Panc1 (cell line): ENCODE data around the gene OXTR. TPM values are rescaled to one million over a fixed set of nuclear protein-coding genes. Genes with fewer than 3 reads are reported as not detected.

Experiments
- ATAC-seq: fragments of 200-7000 bp; cut with Tn5 transposase; 2 replicates; pipeline ENCODE4 v1.9.1; 2020; ENCODE audit warnings: mild to moderate bottlenecking, moderate library complexity
- BruUV-seq: library from RNA; stranded (reverse); fragments of 400-500 nt; replicated peaks from 2 replicates; lab custom pipeline; 2021; lab: Mats Ljungman, UMichigan
- CTCF ChIA-PET: fragments of 300-600 bp; sonication (Branson Sonifier 250); formaldehyde crosslinking; loops from one replicate; lab custom pipeline; 2022; ENCODE audit warnings: antibody characterized with exemption; lab: Charles Lee
- POLR2A ChIA-PET: fragments of 300-600 bp; sonication (Branson Sonifier 250); formaldehyde crosslinking; loops from one replicate; lab custom pipeline; 2022; ENCODE audit warnings: antibody characterized with exemption; lab: Charles Lee
- DNase-seq: peaks from one replicate; pipeline ENCODE4 v3.0.0-alpha.2; 2010; ENCODE audit warnings: low read depth, low spot score
- H3K27ac ChIP-seq: 2 replicates; pipeline ENCODE4 v1.5.1; 2011; ENCODE audit warnings: mild to moderate bottlenecking, low read length, inconsistent platforms
- H3K27me3 ChIP-seq: fragments of 200-500 bp; sonication (Bioruptor generic); 2 replicates; pipeline ENCODE4 v1.6.0; 2014; ENCODE audit warnings: low read length, inconsistent platforms; ENCODE audit not compliant: control insufficient read depth, insufficient read depth
- H3K36me3 ChIP-seq: fragments of 200-500 bp; sonication (Bioruptor generic); 2 replicates; pipeline ENCODE4 v1.5.1; 2014; ENCODE audit warnings: inconsistent platforms, mild to moderate bottlenecking, low read length, moderate library complexity; ENCODE audit not compliant: control insufficient read depth, insufficient read depth
- H3K4me1 ChIP-seq: 2 replicates; pipeline ENCODE4 v1.5.1; 2011; ENCODE audit warnings: inconsistent platforms, mild to moderate bottlenecking, low read length, moderate library complexity; ENCODE audit not compliant: control insufficient read depth, insufficient read depth
- H3K4me3 ChIP-seq, 2 experiments: 2 replicates each; pipeline ENCODE4 v1.5.1; 2011 to 2012; ENCODE audit warnings: low read depth in 2 of 2, low read length in 2 of 2, mild to moderate bottlenecking in 2 of 2, inconsistent platforms in 1 of 2, moderate library complexity in 1 of 2
- H3K9me3 ChIP-seq: fragments of 200-500 bp; sonication (Bioruptor generic); 2 replicates; pipeline ENCODE4 v1.5.1; 2014; ENCODE audit warnings: low read depth, mild to moderate bottlenecking, inconsistent platforms, low read length, moderate library complexity; ENCODE audit not compliant: control insufficient read depth, insufficient read depth
- CTCF ChIP-seq: fragments of 450-650 bp; IDR thresholded peaks from 2 replicates; pipeline ENCODE4 v1.5.1; 2017; ENCODE audit warnings: mild to moderate bottlenecking
- POLR2AphosphoS5 ChIP-seq: IDR thresholded peaks from 2 replicates; pipeline ENCODE4 v1.6.1; 2012; ENCODE audit warnings: mild to moderate bottlenecking, low read depth, low read length, moderate library complexity
- SIN3A ChIP-seq: IDR thresholded peaks from 2 replicates; pipeline ENCODE4 v1.6.1; 2012; ENCODE audit warnings: low read depth, mild to moderate bottlenecking, low read length, moderate library complexity, borderline replicate concordance; ENCODE audit not compliant: insufficient read depth
- TCF7L2 ChIP-seq: IDR thresholded peaks from 2 replicates; pipeline ENCODE4 v1.6.1; 2011; ENCODE audit warnings: mild to moderate bottlenecking, low read depth, low read length, inconsistent platforms
- in situ Hi-C: cut with HindIII; loops from 2 replicates; pipeline ENCODE4 v1.10.0; 2016; ENCODE audit warnings: low sequenced_read_pairs, low pct_unique_long_range_greater_than_20kb
- intact Hi-C: fragments of 100-400 bp; cut with micrococcal nuclease; formaldehyde crosslinking; loops from one replicate; pipeline ENCODE4 v1.10.0; 2022; ENCODE audit not compliant: unreplicated experiment
- total RNA-seq: library from RNA; stranded (reverse); gene quantifications from one replicate; pipeline ENCODE4 v1.2.1, GENCODE V29; 2021; ENCODE audit not compliant: unreplicated experiment
- TF ChIP-seq, protein P1 (sequence below), 2 experiments: IDR thresholded peaks; 2 replicates each; pipeline ENCODE4 v1.6.1; 2011 to 2012; ENCODE audit warnings: low read depth in 2 of 2, control low read depth in 1 of 2, low read length in 1 of 2, mild to moderate bottlenecking in 1 of 2, moderate library complexity in 1 of 2; ENCODE audit not compliant: insufficient read depth in 1 of 2

OXTR gene
- total RNA-seq, 1 experiment from 2014 or later, result 2.7 TPM

DNA sequence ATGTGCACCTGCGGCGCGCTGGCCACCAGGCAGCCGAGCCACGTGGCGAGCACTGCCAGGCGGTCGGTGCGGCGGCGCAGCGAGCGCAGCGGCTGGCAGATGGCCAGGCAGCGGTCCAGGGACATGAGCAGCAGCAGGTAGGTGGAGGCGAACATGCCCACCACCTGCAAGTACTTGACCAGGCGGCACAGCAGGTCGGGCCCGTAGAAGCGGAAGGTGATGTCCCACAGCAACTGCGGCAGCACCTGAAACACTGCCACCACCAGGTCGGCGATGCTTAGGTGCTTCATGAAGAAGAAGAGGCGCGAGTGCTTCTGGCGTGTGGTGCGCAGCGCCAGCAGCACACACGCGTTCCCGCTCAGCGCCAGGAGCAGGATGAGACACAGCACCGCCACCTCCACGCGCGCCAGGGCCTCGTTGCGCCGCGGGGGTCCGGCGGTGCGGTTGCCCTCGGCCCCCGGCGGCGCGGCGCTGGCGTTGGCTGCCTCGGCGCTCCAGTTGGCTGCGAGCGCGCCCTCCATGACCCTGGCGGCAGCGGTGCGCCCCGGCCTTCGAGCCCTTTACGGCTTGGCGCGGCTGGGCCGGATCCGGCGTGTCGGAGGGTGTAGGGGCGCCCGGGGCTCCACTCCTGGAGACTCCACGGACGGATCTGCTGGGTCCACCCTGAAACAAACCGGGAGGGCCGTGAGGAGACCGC, 1.6 kb downstream of the OXTR start:
- in situ Hi-C loops (no loop called here), intact Hi-C loops (loop anchor here (2.0 kb wide), 1 partner anchor 195 kb away; the partner anchor contains the start of gene RAD18)
- Histone ChIP-seq H3K27ac (no peak overlapping the region), H3K27me3 (no peaks in the 10 kb centered on the region), H3K4me3 (no peak overlapping the region), H3K9me3 (no peaks in the 10 kb centered on the region), H3K4me1 (no peaks in the 10 kb centered on the region; the same call in 1 of the 2 replicates), H3K36me3 (no peaks in the 10 kb centered on the region)
- BruUV-seq, result no TSS peak
- ChIA-PET CTCF (no interaction called here), POLR2A (no interaction called here)
- DNase-seq, result no peak
- TF ChIP-seq SIN3A (no peak), POLR2AphosphoS5 (no peak), CTCF (no peak; the same call in 1 of the 2 replicates), TCF7L2 (no peak)
- TF ChIP-seq, protein P1, sequence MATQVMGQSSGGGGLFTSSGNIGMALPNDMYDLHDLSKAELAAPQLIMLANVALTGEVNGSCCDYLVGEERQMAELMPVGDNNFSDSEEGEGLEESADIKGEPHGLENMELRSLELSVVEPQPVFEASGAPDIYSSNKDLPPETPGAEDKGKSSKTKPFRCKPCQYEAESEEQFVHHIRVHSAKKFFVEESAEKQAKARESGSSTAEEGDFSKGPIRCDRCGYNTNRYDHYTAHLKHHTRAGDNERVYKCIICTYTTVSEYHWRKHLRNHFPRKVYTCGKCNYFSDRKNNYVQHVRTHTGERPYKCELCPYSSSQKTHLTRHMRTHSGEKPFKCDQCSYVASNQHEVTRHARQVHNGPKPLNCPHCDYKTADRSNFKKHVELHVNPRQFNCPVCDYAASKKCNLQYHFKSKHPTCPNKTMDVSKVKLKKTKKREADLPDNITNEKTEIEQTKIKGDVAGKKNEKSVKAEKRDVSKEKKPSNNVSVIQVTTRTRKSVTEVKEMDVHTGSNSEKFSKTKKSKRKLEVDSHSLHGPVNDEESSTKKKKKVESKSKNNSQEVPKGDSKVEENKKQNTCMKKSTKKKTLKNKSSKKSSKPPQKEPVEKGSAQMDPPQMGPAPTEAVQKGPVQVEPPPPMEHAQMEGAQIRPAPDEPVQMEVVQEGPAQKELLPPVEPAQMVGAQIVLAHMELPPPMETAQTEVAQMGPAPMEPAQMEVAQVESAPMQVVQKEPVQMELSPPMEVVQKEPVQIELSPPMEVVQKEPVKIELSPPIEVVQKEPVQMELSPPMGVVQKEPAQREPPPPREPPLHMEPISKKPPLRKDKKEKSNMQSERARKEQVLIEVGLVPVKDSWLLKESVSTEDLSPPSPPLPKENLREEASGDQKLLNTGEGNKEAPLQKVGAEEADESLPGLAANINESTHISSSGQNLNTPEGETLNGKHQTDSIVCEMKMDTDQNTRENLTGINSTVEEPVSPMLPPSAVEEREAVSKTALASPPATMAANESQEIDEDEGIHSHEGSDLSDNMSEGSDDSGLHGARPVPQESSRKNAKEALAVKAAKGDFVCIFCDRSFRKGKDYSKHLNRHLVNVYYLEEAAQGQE (IDR thresholded peaks at IDR 0.05; ENCODE audit: insufficient read depth in 1 of 2, low read depth in 2 of 2, low read length in 1 of 2), result no peak
- no peak for ATAC-seq

- ATAC-seq (no peak), DNase-seq (no peak)
- TF ChIP-seq SIN3A, result no peak
- no peak for TF ChIP-seq POLR2AphosphoS5
- TF ChIP-seq TCF7L2, result no peak
- TF ChIP-seq CTCF, result no peak
- TF ChIP-seq, protein P1 (IDR thresholded peaks at IDR 0.05; ENCODE audit: insufficient read depth in 1 of 2, low read depth in 2 of 2, low read length in 1 of 2), result no peak
- Histone ChIP-seq H3K9me3 (no peaks in the 10 kb centered on the region), H3K4me1 (no peaks in the 10 kb centered on the region; the same call in 1 of the 2 replicates), H3K4me3 (no peak overlapping the region), H3K27me3 (no peaks in the 10 kb centered on the region), H3K36me3 (no peaks in the 10 kb centered on the region), H3K27ac (no peak overlapping the region)
- intact Hi-C loops, result no loop called here
- ChIA-PET POLR2A (no interaction called here), CTCF (no interaction called here)
- BruUV-seq, result no TSS peak
- in situ Hi-C loops, result no loop called here
Measured at GRCh38 chr3:8767256-8767666, 2.2 kb downstream of the OXTR start.
